Activated T-helper 2 cell treated with anti-CD3 and anti-CD28 coated beads, Interferon-gamma antibody, Interleukin-2, Interleukin-4, amounts not matched to agents 10 μg/mL and 5 μg/mL and 100 μg/mL, durations not matched to agents 14 hours and 24 hours and 36 hours (primary cell): Measurements from ENCODE around the gene TMEM59. TPM values are rescaled to one million over a fixed set of nuclear protein-coding genes. Genes with fewer than 3 reads are reported as not detected.

Experiments used
- DNase-seq: peaks from one replicate; pipeline ENCODE4 v3.0.0; 2021; ENCODE audit warnings: low spot score
- H3K27ac Mint-ChIP-seq: one replicate; pipeline ENCODE4 v1.8.0; 2021; ENCODE audit warnings: mixed read lengths
- H3K27me3 Mint-ChIP-seq: one replicate; pipeline ENCODE4 v1.8.0; 2021; ENCODE audit warnings: low read depth, mixed read lengths
- H3K36me3 Mint-ChIP-seq: one replicate; pipeline ENCODE4 v1.8.0; 2021; ENCODE audit warnings: low read depth, mixed read lengths
- H3K4me1 Mint-ChIP-seq: one replicate; pipeline ENCODE4 v1.8.0; 2021; ENCODE audit warnings: low read depth, mixed read lengths
- H3K4me3 Mint-ChIP-seq: one replicate; pipeline ENCODE4 v1.8.0; 2021; ENCODE audit warnings: low read depth, mild to moderate bottlenecking, moderate library complexity, mixed read lengths
- H3K9me3 Mint-ChIP-seq: one replicate; pipeline ENCODE4 v1.8.0; 2021; ENCODE audit warnings: mixed read lengths
- intact Hi-C: fragments of 100-400 bp; cut with micrococcal nuclease; formaldehyde crosslinking; loops from one replicate; pipeline ENCODE4 v1.15.1; 2023
- total RNA-seq: library from RNA; stranded (reverse); gene quantifications from 2 replicates; pipeline ENCODE4 v1.2.3, GENCODE V29; 2022

Gene TMEM59
- total RNA-seq, 1 donor from 2014 or later, result 128 TPM

GRCh38 chr1:53982034-53982762, 70.8 kb downstream of the TMEM59 start:
- H3K9me3 Mint-ChIP-seq, result no peaks in the 10 kb centered on the region
- H3K4me1 Mint-ChIP-seq, result peaks cover 6% of the 10 kb centered on the region
- H3K36me3 Mint-ChIP-seq, result no peaks in the 10 kb centered on the region
- no peak overlapping the region for H3K27ac Mint-ChIP-seq
- H3K27me3 Mint-ChIP-seq, result peaks cover 9% of the 10 kb centered on the region
- no peak for DNase-seq
- intact Hi-C loops, result no loop called here
- no peak overlapping the region for H3K4me3 Mint-ChIP-seq

- Mint-ChIP-seq H3K4me1 (peaks cover 6% of the 10 kb centered on the region), H3K9me3 (no peaks in the 10 kb centered on the region), H3K4me3 (no peak overlapping the region), H3K27ac (no peak overlapping the region), H3K36me3 (no peaks in the 10 kb centered on the region), H3K27me3 (peaks cover 9% of the 10 kb centered on the region)
- no peak for DNase-seq
- intact Hi-C loops, result no loop called here
These were observed 71.8 kb downstream of the TMEM59 start for GRCh38 chr1:53981220-53981619.

GRCh38 chr1:53979712-53980450, 73.1 kb downstream of the TMEM59 start:
- DNase-seq, result no peak
- intact Hi-C loops, result no loop called here
- H3K36me3 Mint-ChIP-seq, result no peaks in the 10 kb centered on the region
- H3K27ac Mint-ChIP-seq, result no peak overlapping the region
- H3K9me3 Mint-ChIP-seq, result no peaks in the 10 kb centered on the region
- peaks cover 2% of the 10 kb centered on the region for H3K4me1 Mint-ChIP-seq
- H3K4me3 Mint-ChIP-seq, result no peak overlapping the region
- peaks cover 9% of the 10 kb centered on the region for H3K27me3 Mint-ChIP-seq

Other genes starting within 250 kb of the TMEM59 start
- 32.4 and 33.9 TPM in 2 replicates for gene NDC1, start 214.9 kb downstream of the TMEM59 start, total RNA-seq
- 14.8 and 15.6 TPM in 2 replicates for gene YIPF1, start 163.4 kb downstream of the TMEM59 start, total RNA-seq
- gene DIO1, start 159.0 kb downstream of the TMEM59 start, total RNA-seq, result not detected in 2 replicates
- 52.9 and 54.3 TPM in 2 replicates for gene IFT25, start 107.5 kb downstream of the TMEM59 start, total RNA-seq
- 32.4 and 34.9 TPM in 2 replicates for gene LRRC42, start 106.9 kb downstream of the TMEM59 start, total RNA-seq
- not detected in 2 replicates for gene LDLRAD1, start 35.0 kb downstream of the TMEM59 start, total RNA-seq
- 12.8 and 13.2 TPM in 2 replicates for gene TCEANC2, start 404 bp upstream of the TMEM59 start, total RNA-seq
- not detected in 2 replicates for gene CDCP2, start 99.8 kb upstream of the TMEM59 start, total RNA-seq
- gene CYB5RL, start 146.8 kb upstream of the TMEM59 start, total RNA-seq, result 10.2 and 12.2 TPM in 2 replicates
- 130 and 134 TPM in 2 replicates for gene MRPL37, start 147.0 kb upstream of the TMEM59 start, total RNA-seq